Measurements from ENCODE around the gene WSCD2.
A peak's percentile ranks its signal among the peaks of the same experiment; 100 is the strongest.

DNA sequence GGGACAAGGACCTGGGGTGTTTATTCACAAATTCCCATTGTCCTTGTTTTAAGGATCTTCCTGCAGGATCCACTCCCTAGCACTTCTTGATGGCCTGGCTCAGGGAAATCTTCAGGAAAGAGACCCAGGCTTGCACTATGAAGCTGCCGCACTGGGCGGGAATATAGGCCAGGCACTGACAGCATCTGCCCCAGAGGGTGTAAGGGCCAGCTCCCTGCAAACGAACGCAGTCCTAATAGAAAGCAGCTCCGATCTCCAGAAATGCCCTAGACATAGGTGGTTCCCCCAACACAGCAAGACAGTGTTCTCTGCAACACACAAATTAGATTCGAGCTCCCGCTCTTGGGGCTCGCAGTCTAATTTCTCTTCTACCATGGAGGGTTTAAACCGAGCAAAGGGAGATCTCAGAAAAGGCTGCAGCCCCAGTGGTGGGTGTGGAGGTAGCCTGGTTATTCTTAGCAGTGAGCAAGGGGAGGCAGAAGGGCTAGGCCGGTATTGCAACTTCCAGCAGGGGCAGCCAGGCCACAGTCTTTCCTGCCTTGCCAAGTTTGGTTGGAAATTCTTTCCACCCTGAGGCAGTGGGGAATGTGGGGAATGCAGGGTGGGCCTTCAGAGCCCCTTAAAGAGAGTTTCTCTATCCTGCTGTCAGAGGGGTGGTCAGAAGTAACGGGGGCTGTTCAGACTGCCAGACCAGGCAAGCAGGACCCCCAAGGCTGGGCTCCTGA is 16.1 kb upstream of the WSCD2 start:
- no peak for TF ChIP-seq POLR2A (IDR thresholded peaks at IDR 0.05)
- TF ChIP-seq, protein P1, sequence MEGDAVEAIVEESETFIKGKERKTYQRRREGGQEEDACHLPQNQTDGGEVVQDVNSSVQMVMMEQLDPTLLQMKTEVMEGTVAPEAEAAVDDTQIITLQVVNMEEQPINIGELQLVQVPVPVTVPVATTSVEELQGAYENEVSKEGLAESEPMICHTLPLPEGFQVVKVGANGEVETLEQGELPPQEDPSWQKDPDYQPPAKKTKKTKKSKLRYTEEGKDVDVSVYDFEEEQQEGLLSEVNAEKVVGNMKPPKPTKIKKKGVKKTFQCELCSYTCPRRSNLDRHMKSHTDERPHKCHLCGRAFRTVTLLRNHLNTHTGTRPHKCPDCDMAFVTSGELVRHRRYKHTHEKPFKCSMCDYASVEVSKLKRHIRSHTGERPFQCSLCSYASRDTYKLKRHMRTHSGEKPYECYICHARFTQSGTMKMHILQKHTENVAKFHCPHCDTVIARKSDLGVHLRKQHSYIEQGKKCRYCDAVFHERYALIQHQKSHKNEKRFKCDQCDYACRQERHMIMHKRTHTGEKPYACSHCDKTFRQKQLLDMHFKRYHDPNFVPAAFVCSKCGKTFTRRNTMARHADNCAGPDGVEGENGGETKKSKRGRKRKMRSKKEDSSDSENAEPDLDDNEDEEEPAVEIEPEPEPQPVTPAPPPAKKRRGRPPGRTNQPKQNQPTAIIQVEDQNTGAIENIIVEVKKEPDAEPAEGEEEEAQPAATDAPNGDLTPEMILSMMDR (IDR thresholded peaks at IDR 0.05): peak in 1 of 4 experiments; percentile 22
